C4-2B (cell line): Measurements from ENCODE around the gene GNB1L.

Experiments
- CTCF ChIP-seq: fragments of 450-650 bp; conservative IDR thresholded peaks from 2 replicates; pipeline ENCODE4 v1.5.1; 2017; ENCODE audit warnings: mild to moderate bottlenecking
- ZFX ChIP-seq: fragments of 450-650 bp; IDR thresholded peaks from 2 replicates; pipeline ENCODE4 v1.6.1; 2017

- TF ChIP-seq CTCF (no peak), ZFX (no peak)
These were observed 35.3 kb downstream of the GNB1L start for GRCh38 chr22:19819208-19819910.
